Stimulated activated CD4-positive, alpha-beta T cell treated with anti-CD3 and anti-CD28 coated beads, Interleukin-2, amount 100 ng/mL, for 4 hours (primary cell): Measurements from ENCODE around the gene PRDM16.

Source experiments
- DNase-seq: peaks from one replicate; pipeline ENCODE4 v3.0.0-alpha.2; 2020; ENCODE audit warnings: low read depth

PRDM16 gene

DNA sequence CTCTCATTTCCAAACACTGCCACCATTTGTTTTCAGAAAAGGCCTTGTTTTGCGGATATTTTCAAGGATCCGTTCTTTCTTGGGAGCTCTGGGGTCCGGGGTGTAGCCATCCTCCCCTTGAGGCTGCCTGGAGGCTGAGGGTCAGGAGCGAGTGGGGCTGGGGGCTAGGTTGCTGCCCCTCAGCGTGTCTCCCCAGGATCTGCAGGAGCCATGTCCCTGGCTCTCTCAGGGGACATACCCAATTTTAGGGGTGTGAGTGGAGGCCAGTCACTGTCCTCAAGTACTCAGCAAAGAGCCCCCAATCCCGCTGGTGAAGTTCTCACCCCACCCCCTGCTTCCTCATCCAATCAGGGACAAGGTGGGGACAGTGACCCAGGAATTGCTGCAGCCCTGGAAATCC is 15.0 kb upstream of the PRDM16 start:
- no peak for DNase-seq

- no peak for DNase-seq
These were observed 14.5 kb upstream of the PRDM16 start for GRCh38 chr1:3054474-3054873.

DNA sequence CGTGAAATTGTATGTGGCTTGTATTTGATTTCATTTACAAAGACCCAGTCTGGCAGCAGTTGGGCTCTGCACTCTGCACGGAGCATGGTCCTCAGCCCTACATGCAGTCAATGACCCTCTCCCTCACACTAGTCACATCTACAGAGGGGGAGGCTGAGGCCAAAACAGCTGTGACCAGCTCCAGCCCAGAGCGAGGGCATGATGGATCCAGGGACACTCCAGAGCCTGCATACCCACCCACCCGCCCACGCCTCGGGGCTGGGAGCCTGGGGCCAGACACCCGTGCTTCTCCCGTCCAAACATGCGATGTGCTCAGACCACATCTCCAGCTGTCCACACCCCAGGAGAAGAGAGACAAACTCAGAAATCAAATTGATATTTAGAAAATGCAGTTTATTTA is 14.0 kb upstream of the PRDM16 start:
- no peak for DNase-seq

DNA sequence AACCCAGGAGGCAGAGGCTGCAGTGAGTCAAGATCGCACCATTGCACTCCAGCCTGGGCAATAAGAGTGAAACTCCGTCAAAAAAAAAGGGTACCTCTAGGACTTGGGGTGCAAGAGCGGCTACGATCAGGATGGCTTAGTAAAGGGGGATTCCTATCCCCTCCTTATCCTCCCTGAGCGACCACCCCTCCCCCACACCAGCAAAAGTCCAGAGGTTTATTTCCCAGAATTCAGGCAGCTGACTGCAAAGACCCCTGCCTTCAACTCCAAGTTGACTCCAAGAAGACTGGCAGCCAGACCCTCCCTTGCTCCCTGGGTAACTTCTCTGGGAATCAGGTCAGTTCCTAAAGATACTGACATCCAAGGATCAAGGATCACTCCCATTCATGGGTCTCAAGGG is 12.4 kb upstream of the PRDM16 start:
- no peak for DNase-seq

DNA sequence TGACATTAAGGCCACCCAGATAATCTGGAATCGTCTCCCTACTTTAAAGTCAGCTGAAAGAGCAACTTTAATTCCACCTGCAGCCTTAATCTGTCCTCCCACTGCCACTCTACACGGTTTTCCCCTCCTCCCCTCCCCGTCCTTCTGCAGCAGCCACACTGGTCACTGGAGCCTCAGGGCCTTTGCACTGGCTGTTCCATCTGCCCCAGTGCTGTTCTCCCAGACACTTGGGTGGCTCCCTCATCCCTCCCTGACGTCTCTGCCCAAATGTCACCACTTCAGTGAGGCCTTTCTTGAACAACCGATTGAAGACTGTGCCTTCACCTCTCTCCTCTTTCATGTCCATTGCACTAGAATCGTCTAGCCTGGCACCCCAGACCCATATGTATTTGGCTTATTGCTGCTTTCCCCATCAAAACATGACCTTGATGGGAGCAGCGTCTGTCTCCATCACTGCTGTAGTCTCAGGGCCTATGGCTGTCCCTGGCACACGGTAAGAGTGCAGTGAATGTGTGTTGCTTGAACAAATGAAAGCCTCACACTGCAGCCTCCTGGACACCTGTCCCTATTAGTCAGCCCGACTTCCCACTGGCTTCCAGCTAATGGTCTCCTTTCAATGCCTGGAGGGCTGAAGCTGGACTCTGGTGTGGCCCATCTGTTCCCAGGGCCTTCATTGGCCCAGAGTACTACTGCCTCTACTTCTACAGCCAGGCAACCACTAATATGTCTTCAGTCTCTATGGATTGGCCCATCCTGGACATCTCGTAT is 10.6 kb upstream of the PRDM16 start:
- no peak for DNase-seq

GRCh38 chr1:3060127-3060526 is 8.9 kb upstream of the PRDM16 start:
- DNase-seq: no peak

- DNase-seq: no peak
These were observed 8.1 kb upstream of the PRDM16 start for GRCh38 chr1:3060601-3061551.

DNA sequence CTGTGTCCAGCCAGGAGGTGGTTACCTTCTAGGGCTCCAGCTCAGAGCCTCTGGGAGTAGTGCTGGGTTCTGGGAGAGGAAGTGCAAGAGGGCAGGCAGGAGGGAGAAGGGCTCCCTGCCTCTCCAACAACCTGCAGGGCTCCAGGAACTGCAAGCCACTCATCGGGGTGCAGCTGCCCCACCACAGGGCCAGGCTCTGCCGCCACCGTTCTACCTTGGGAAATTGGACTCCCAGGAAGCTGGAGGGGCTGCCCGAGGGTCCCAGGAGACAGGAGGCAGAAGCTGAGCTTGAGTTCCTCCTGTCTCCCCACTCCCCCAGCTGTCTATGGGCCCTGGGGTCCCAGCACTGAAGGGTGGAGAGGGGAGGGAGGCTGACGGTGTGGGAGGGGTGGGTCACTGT is 7.4 kb upstream of the PRDM16 start:
- no peak for DNase-seq

- DNase-seq: no peak
These were observed 6.9 kb upstream of the PRDM16 start for GRCh38 chr1:3061981-3062615.

- no peak for DNase-seq
These were observed 6.2 kb upstream of the PRDM16 start for GRCh38 chr1:3062616-3063378.

DNA sequence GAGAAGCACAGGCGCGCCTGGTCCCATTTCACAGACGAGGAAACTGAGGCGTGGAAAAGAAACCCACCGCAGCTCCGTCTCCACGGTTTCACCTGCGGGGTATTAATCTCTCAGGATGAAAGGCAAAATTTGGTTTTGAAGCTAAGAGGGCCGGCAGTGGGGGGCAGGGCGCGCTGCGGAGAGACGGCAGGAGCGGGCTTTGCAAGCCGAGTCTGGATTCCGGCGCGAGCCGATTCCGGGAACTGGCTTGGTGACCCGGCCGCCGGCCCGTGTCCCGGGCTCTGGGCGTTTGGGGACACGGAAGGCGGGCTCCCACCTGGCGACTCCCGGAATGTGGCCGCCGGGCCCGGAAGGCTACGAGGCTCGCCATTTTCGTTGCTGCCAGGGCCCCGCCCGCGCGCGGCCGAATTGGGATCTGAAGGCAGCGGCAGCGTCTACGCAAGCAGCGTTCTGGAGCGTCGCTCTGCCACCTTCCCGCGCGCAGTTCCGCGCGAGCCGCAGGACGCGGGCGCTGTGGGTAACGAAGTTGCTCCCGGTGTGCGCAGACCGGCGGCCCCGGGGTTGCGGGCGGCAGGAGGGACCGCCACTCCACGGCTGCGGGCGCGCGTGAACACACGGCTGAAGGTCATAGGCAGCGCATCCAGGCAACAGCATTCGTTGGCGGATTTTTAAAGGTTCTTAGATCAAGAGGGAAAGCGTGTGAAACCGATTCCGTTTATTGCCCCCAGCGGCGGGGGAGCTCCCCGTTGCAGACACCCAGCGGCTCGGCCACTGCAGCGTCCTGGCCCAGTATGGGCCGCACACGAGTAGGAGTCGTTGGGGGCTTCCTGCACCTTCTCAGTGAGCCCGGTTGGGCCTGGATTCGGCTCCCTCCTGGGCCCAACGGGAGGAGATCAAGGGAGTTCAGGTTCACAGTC is 5.4 kb upstream of the PRDM16 start:
- no peak for DNase-seq

GRCh38 chr1:3064296-3064850 is 4.6 kb upstream of the PRDM16 start:
- DNase-seq: no peak

- DNase-seq: no peak
These were observed 4.1 kb upstream of the PRDM16 start for GRCh38 chr1:3064901-3065300.

DNA sequence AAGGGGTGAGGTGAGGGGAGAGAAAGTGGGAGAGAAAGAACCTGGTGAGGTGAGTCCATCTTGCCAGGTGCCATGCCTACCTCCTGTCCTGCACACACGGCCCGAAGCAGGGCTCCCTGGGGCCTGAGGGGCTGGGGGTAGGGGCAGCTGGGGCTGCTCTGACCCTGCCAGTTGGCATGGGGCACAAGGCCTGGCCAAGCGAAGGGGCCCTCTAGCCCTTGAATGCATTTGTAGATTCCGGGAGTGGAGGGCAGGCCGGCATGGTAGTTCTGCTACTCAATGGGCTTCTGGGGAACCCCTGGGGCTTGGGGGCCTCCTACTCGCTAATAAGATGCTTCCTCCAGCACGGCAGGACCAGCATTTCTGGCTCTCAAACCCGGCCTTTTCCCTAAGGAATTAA is 3.6 kb upstream of the PRDM16 start:
- no peak for DNase-seq

GRCh38 chr1:3065797-3066196 is 3.2 kb upstream of the PRDM16 start:
- DNase-seq: no peak

GRCh38 chr1:3066250-3066711 is 2.7 kb upstream of the PRDM16 start:
- DNase-seq: no peak

- no peak for DNase-seq
These were observed 2.2 kb upstream of the PRDM16 start for GRCh38 chr1:3066826-3067225.

DNA sequence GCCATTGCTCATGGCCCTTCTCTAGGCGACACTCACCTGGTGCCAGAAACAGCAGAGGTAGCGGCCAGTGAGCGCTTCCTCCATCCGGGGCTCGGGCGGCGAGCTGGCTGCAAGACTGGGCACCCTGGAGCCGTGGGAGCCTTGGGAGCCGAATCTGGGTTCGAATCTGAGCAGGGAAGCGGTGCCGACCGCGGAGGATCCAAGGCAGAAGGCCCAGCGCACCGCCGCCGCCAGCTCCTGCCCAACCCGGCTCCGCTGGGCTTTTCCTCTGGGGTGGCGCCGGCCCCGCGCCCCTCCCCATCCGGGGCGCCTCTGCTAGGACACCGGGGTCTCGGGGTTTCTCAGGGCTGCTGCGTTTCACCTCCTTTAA is 1.7 kb upstream of the PRDM16 start:
- DNase-seq: no peak

DNA sequence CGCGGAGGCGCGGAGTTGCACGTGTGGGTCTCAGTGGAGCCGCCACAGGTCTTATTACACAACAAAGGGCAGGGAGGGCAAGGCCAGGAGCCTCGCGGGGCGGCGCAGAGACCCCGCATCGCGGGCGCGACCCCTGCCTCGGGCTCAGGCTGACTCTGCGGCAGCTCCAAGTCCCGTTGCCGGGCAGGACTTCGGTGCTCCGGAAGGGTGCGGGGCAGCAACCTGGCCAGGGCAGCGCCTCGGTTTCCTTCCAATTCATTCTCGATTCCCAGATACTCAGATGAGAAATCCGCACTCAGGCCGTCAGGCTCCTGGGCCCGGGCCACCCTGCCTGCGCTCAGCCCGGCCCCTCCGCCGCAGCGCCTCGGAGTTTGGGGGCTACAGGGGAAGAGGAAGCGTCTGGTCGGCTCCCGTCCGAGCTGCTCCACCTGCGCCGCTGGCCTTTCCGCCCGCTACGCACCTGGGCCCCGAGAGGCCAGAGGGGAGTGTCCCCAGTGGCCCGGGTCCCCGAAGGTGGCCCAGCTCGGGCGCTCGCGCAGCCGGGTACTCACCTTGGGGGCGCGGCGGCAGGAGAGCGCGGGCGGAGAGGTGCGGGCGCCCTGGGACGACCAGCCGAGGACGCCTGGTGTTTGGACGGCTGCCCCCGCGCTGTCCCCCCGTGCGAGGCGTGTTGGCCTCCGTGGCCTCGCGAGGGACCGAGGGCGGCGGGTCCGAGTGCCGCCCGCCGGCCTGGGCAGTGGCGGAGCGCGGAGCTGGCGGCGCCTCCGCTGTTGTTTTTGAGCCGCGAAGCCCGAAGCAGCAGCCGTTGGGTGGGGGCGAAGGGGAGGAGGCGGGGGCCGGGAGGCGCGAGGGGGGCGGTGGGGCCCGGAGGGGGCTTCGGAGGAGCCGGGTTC is 1.1 kb upstream of the PRDM16 start:
- DNase-seq: no peak
